ENCODE results near the gene ZNF738.
"Not testable (repeated sequence)": the region's sequence is repeated elsewhere in the genome, so short reads cannot be mapped to it uniquely, and the experiment has no call there.

The ZNF738 gene

GRCh38 chr19:21358768-21359451, at the start of gene ZNF738:
Gene ZNF738 (plus strand): TSS chr19:21359000. CDS start chr19:21359141, 141 bp downstream.
- peak; percentile 53 to 58 for DNase-seq (ENCODE audit: low read depth in 2 of 2, low spot score in 1 of 2)

- not testable (repeated sequence) for DNase-seq (ENCODE audit: low read depth in 2 of 2, low spot score in 1 of 2)
Measured at GRCh38 chr19:21312807-21313206, 46.0 kb upstream of the ZNF738 start.

GRCh38 chr19:21314676-21315075, 44.1 kb upstream of the ZNF738 start:
- no peak for DNase-seq (ENCODE audit: low read depth in 2 of 2, low spot score in 1 of 2)

- no peak for DNase-seq (ENCODE audit: low read depth in 2 of 2, low spot score in 1 of 2)
Measured at GRCh38 chr19:21317821-21318220, 41.0 kb upstream of the ZNF738 start.

GRCh38 chr19:21321134-21321533, 37.7 kb upstream of the ZNF738 start:
- DNase-seq (ENCODE audit: low read depth in 2 of 2, low spot score in 1 of 2): no peak

GRCh38 chr19:21321996-21322395, 36.8 kb upstream of the ZNF738 start:
- no peak for DNase-seq (ENCODE audit: low read depth in 2 of 2, low spot score in 1 of 2)

- no peak for DNase-seq (ENCODE audit: low read depth in 2 of 2, low spot score in 1 of 2)
Measured at GRCh38 chr19:21322528-21322927, 36.3 kb upstream of the ZNF738 start.

- DNase-seq (ENCODE audit: low read depth in 2 of 2, low spot score in 1 of 2): no peak
Measured at GRCh38 chr19:21323000-21323399, 35.8 kb upstream of the ZNF738 start.

- DNase-seq (ENCODE audit: low read depth in 2 of 2, low spot score in 1 of 2): no peak
Measured at GRCh38 chr19:21326169-21326568, 32.6 kb upstream of the ZNF738 start.

GRCh38 chr19:21328406-21328805, 30.4 kb upstream of the ZNF738 start:
- no peak for DNase-seq (ENCODE audit: low read depth in 2 of 2, low spot score in 1 of 2)

GRCh38 chr19:21328885-21329605, 29.8 kb upstream of the ZNF738 start, which contains the start of gene ZNF708:
Gene ZNF708 (minus strand): TSS chr19:21329410. CDS start chr19:21329212, 198 bp downstream.
- peak; percentile 30 to 60 for DNase-seq (ENCODE audit: low read depth in 2 of 2, low spot score in 1 of 2)

- DNase-seq (ENCODE audit: low read depth in 2 of 2, low spot score in 1 of 2): no peak
Measured at GRCh38 chr19:21335721-21336120, 23.1 kb upstream of the ZNF738 start.

- DNase-seq (ENCODE audit: low read depth in 2 of 2, low spot score in 1 of 2): not testable (repeated sequence)
Measured at GRCh38 chr19:21344841-21345240, 14.0 kb upstream of the ZNF738 start.

GRCh38 chr19:21352830-21353229, 6.0 kb upstream of the ZNF738 start:
- no peak for DNase-seq (ENCODE audit: low read depth in 2 of 2, low spot score in 1 of 2)

- no peak for DNase-seq (ENCODE audit: low read depth in 2 of 2, low spot score in 1 of 2)
Measured at GRCh38 chr19:21362291-21362690, 3.5 kb downstream of the ZNF738 start.

- no peak for DNase-seq (ENCODE audit: low read depth in 2 of 2, low spot score in 1 of 2)
Measured at GRCh38 chr19:21383980-21384582, 25.3 kb downstream of the ZNF738 start.

GRCh38 chr19:21396121-21396520, 37.3 kb downstream of the ZNF738 start:
- DNase-seq (ENCODE audit: low read depth in 2 of 2, low spot score in 1 of 2): no peak

- DNase-seq (ENCODE audit: low read depth in 2 of 2, low spot score in 1 of 2): peak; percentile 58 to 79
Measured at GRCh38 chr19:21396893-21397572, 38.2 kb downstream of the ZNF738 start, which contains the start of gene ZNF493. Gene ZNF493 (plus strand): TSS chr19:21397133. CDS start chr19:21397238, 105 bp downstream.

- DNase-seq (ENCODE audit: low read depth in 2 of 2, low spot score in 1 of 2): no peak
Measured at GRCh38 chr19:21398851-21399250, 40.1 kb downstream of the ZNF738 start.

- no peak for DNase-seq (ENCODE audit: low read depth in 2 of 2, low spot score in 1 of 2)
Measured at GRCh38 chr19:21402303-21402985, 43.6 kb downstream of the ZNF738 start.

- no peak for DNase-seq (ENCODE audit: low read depth in 2 of 2, low spot score in 1 of 2)
Measured at GRCh38 chr19:21410166-21410565, 51.4 kb downstream of the ZNF738 start.

All from stimulated activated CD8-positive, alpha-beta memory T cell treated with anti-CD3 and anti-CD28 coated beads, Interleukin-4, amount 100 ng/mL, for 1 hour (primary cell).